SK-N-SH (cell line): ENCODE results near the gene CA10.

Source experiments
- EP300 ChIP-seq, 2 experiments: IDR thresholded peaks; 2 replicates each; pipeline versions ENCODE4 v1.4.0 to v1.6.1; 2012; ENCODE audit warnings: borderline replicate concordance in 1 of 2, low read depth in 1 of 2, low read length in 1 of 2
- JUND ChIP-seq: IDR thresholded peaks from 2 replicates; pipeline ENCODE4 v1.4.0; 2012
- POLR2AphosphoS5 ChIP-seq: IDR thresholded peaks from 2 replicates; pipeline ENCODE4 v1.6.1; 2012; ENCODE audit warnings: low read depth, low read length
- RAD21 ChIP-seq: IDR thresholded peaks from 2 replicates; pipeline ENCODE4 v1.6.1; 2012; ENCODE audit warnings: mild to moderate bottlenecking, low read length
- TAF1 ChIP-seq: IDR thresholded peaks from 2 replicates; pipeline ENCODE4 v1.6.1; 2012; ENCODE audit warnings: low read depth, mild to moderate bottlenecking, low read length, moderate library complexity, borderline replicate concordance
- TCF12 ChIP-seq: IDR thresholded peaks from 2 replicates; pipeline ENCODE4 v1.4.0; 2012
- TF ChIP-seq, protein P1 (sequence below): fragments of 200-600 bp; sonication (generic); IDR thresholded peaks from 2 replicates; pipeline ENCODE4 v1.6.1; 2017; ENCODE audit warnings: antibody characterized with exemption, mild to moderate bottlenecking, moderate library complexity
- TF ChIP-seq, protein P2 (sequence below): IDR thresholded peaks from 2 replicates; pipeline ENCODE4 v1.6.1; 2012; ENCODE audit warnings: mild to moderate bottlenecking, low read depth, low read length, moderate library complexity
- TF ChIP-seq, protein P3 (sequence below): fragments of 150-350 bp; IDR thresholded peaks from 2 replicates; pipeline ENCODE4 v1.6.1; 2017; ENCODE audit warnings: antibody characterized with exemption, low read length, low read depth, borderline replicate concordance

DNA sequence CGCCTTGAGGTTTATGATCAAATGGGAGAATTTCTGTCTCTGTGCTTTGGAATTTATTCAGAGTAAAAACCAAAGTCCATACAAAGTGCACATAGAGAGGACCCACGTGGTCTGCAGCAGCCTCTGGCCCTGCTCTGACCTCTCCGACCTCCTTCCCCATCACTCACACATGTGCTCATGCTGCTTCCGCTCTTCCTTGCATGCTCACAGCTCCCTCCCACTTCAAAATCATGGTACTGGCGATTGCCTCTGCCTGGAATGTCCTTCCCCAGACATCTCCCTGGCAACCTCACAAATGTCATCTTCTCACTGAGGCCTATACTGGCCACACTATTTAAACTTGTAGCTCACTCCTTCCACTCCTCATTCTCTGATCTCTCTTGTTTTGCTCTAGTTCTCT, 418.0 kb downstream of the CA10 start:
- TF ChIP-seq, protein P1, sequence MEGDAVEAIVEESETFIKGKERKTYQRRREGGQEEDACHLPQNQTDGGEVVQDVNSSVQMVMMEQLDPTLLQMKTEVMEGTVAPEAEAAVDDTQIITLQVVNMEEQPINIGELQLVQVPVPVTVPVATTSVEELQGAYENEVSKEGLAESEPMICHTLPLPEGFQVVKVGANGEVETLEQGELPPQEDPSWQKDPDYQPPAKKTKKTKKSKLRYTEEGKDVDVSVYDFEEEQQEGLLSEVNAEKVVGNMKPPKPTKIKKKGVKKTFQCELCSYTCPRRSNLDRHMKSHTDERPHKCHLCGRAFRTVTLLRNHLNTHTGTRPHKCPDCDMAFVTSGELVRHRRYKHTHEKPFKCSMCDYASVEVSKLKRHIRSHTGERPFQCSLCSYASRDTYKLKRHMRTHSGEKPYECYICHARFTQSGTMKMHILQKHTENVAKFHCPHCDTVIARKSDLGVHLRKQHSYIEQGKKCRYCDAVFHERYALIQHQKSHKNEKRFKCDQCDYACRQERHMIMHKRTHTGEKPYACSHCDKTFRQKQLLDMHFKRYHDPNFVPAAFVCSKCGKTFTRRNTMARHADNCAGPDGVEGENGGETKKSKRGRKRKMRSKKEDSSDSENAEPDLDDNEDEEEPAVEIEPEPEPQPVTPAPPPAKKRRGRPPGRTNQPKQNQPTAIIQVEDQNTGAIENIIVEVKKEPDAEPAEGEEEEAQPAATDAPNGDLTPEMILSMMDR, result no peak
- no peak for TF ChIP-seq POLR2AphosphoS5
- TF ChIP-seq TAF1, result no peak
- no peak for TF ChIP-seq TCF12
- no peak for TF ChIP-seq EP300 (IDR thresholded peaks at IDR 0.05; ENCODE audit: borderline replicate concordance in 1 of 2, low read depth in 1 of 2, low read length in 1 of 2)
- TF ChIP-seq RAD21, result no peak
- TF ChIP-seq, protein P2, sequence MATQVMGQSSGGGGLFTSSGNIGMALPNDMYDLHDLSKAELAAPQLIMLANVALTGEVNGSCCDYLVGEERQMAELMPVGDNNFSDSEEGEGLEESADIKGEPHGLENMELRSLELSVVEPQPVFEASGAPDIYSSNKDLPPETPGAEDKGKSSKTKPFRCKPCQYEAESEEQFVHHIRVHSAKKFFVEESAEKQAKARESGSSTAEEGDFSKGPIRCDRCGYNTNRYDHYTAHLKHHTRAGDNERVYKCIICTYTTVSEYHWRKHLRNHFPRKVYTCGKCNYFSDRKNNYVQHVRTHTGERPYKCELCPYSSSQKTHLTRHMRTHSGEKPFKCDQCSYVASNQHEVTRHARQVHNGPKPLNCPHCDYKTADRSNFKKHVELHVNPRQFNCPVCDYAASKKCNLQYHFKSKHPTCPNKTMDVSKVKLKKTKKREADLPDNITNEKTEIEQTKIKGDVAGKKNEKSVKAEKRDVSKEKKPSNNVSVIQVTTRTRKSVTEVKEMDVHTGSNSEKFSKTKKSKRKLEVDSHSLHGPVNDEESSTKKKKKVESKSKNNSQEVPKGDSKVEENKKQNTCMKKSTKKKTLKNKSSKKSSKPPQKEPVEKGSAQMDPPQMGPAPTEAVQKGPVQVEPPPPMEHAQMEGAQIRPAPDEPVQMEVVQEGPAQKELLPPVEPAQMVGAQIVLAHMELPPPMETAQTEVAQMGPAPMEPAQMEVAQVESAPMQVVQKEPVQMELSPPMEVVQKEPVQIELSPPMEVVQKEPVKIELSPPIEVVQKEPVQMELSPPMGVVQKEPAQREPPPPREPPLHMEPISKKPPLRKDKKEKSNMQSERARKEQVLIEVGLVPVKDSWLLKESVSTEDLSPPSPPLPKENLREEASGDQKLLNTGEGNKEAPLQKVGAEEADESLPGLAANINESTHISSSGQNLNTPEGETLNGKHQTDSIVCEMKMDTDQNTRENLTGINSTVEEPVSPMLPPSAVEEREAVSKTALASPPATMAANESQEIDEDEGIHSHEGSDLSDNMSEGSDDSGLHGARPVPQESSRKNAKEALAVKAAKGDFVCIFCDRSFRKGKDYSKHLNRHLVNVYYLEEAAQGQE, result no peak
- TF ChIP-seq JUND, result no peak
- TF ChIP-seq, protein P3, sequence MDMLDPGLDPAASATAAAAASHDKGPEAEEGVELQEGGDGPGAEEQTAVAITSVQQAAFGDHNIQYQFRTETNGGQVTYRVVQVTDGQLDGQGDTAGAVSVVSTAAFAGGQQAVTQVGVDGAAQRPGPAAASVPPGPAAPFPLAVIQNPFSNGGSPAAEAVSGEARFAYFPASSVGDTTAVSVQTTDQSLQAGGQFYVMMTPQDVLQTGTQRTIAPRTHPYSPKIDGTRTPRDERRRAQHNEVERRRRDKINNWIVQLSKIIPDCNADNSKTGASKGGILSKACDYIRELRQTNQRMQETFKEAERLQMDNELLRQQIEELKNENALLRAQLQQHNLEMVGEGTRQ, result no peak
